Measurements from ENCODE around the gene ZFP69B. TPM values are rescaled to one million over a fixed set of nuclear protein-coding genes. Genes with fewer than 3 reads are reported as not detected.
"Not testable (repeated sequence)": the region's sequence is repeated elsewhere in the genome, so short reads cannot be mapped to it uniquely, and the experiment has no call there.

Gene ZFP69B
- total RNA-seq, 2 experiments from 2014 or later: 5.2 to 6.3 TPM

DNA sequence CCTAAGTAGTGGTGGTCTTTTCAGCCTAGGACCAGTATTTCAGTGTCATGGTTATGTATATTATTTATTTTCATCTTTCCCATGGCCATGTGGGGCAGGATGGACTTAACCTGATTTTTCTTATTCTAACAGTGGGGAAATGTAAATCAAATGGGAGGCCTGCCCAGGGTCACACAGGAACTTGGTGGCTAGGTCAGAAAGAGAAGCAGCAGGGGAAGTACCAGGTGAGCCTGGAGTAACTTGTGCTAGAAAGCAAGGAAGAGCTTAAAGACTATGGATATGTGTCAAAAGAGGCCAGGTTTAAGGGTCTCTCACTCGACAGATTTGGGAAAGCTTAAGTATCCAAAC, 936 bp downstream of the ZFP69B start:
- H3K27ac Mint-ChIP-seq: peak overlapping the region; percentile 90
- peaks cover 59% of the 10 kb centered on the region for H3K36me3 Mint-ChIP-seq
- ATAC-seq (ENCODE audit: low read depth): no peak
- H3K27me3 Mint-ChIP-seq: no peaks in the 10 kb centered on the region
- peaks cover 23% of the 10 kb centered on the region for H3K4me1 Mint-ChIP-seq
- POLR2A ChIA-PET: interaction anchor here (0.6 to 2.4 kb wide), 4 partner anchors 26 to 279 kb away, joined by 3 to 15 read pairs (median 4); partner anchors contain the start of genes ZFP69 and ZNF684
- H3K4me3 Mint-ChIP-seq: peak overlapping the region; percentile 82
- no peak for DNase-seq
- H3K9me3 Mint-ChIP-seq: peaks cover 21% of the 10 kb centered on the region

DNA sequence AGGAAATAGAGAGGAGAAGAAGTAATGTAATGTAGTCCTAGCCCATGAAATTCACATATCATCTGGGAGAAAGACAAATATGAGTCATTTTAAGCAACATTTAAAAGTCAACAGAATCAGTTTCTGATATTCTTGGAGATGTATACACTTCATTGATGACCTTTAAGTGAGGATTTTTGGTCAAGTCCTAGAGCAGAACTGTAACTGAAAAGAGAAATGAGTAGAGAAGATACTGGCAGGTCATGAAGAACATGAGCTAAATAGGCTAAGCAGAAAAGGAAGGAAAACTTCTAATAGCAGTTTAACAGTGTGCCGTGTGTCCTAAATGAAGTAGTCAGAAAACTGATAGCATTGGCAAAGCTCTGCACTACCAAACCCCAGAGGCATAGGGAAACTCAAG, 4.6 kb downstream of the ZFP69B start:
- POLR2A ChIA-PET: no interaction called here
- H3K27ac Mint-ChIP-seq: no peak overlapping the region
- no peak for ATAC-seq (ENCODE audit: low read depth)
- peaks cover 88% of the 10 kb centered on the region for H3K36me3 Mint-ChIP-seq
- DNase-seq: no peak
- H3K9me3 Mint-ChIP-seq: peaks cover 47% of the 10 kb centered on the region
- H3K4me1 Mint-ChIP-seq: peaks cover 19% of the 10 kb centered on the region
- no peak overlapping the region for H3K4me3 Mint-ChIP-seq
- H3K27me3 Mint-ChIP-seq: no peaks in the 10 kb centered on the region

DNA sequence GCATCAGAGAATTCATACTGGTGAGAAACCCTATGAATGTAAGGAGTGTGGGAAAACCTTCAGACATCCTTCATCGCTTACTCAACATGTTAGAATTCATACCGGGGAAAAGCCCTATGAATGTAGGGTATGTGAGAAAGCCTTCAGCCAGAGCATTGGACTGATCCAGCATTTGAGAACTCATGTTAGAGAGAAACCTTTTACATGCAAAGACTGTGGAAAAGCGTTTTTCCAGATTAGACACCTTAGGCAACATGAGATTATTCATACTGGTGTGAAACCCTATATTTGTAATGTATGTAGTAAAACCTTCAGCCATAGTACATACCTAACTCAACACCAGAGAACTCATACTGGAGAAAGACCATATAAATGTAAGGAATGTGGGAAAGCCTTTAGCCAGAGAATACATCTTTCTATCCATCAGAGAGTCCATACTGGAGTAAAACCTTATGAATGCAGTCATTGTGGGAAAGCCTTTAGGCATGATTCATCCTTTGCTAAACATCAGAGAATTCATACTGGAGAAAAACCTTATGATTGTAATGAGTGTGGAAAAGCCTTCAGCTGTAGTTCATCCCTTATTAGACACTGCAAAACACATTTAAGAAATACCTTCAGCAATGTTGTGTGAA, 12.8 kb downstream of the ZFP69B start:
- H3K27me3 Mint-ChIP-seq: no peaks in the 10 kb centered on the region
- H3K36me3 Mint-ChIP-seq: peaks cover 78% of the 10 kb centered on the region
- DNase-seq: no peak
- H3K4me1 Mint-ChIP-seq: peaks cover 6% of the 10 kb centered on the region
- no peak for ATAC-seq (ENCODE audit: low read depth)
- POLR2A ChIA-PET: no interaction called here
- peaks cover 49% of the 10 kb centered on the region for H3K9me3 Mint-ChIP-seq
- no peak overlapping the region for H3K27ac Mint-ChIP-seq
- H3K4me3 Mint-ChIP-seq: no peak overlapping the region

DNA sequence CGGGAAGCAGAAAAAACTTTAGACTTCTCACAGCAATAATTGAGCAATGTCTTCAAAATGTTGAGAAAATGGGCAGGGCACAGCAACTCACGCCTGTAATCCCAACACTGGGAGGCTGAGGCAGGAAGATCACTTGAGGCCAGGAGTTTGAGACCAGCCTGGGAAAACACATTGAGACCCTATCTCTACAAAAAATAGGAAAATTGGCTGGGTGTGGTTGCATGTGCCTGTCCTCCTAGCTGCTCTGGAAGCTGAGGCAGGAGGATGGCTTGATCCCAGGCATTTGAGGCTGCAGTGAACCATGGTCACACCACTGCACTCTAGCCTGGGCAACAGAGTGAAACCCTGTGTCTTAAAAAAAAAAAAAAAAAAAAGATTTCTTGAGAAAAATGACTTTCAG, 19.1 kb downstream of the ZFP69B start:
- Mint-ChIP-seq H3K4me1 (no peaks in the 10 kb centered on the region), H3K36me3 (peaks cover 47% of the 10 kb centered on the region), H3K27me3 (no peaks in the 10 kb centered on the region), H3K4me3 (no peak overlapping the region), H3K27ac (no peak overlapping the region), H3K9me3 (peaks cover 43% of the 10 kb centered on the region)
- POLR2A ChIA-PET: interaction anchor here (0.7 kb wide), 1 partner anchor 341 kb away, joined by 3 read pairs; no protein-coding TSS in a partner anchor
- ATAC-seq (ENCODE audit: low read depth): no peak
- no peak for DNase-seq

DNA sequence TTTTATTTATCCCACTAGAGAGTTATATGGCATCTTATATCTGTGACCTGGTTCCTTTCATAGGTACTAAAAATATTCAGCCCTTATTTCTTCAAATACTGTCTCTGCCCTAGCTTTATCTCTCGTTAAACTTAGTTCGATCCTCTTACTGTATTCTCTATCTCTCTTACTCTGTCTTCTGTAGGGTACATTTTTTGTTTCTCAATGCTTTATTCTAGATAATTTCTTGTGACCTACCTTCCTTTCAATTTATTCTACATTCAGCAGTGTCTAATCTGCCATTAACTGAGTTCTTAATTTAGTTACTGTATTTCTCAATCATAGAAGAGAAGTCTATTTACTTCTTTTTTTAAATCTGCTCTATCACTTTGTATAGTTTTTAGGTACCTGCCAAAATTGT, 25.0 kb downstream of the ZFP69B start:
- H3K27me3 Mint-ChIP-seq: no peaks in the 10 kb centered on the region
- H3K27ac Mint-ChIP-seq: no peak overlapping the region
- peaks cover 25% of the 10 kb centered on the region for H3K36me3 Mint-ChIP-seq
- peaks cover 29% of the 10 kb centered on the region for H3K9me3 Mint-ChIP-seq
- POLR2A ChIA-PET: no interaction called here
- no peak overlapping the region for H3K4me3 Mint-ChIP-seq
- ATAC-seq (ENCODE audit: low read depth): no peak
- no peak for DNase-seq
- peaks cover 7% of the 10 kb centered on the region for H3K4me1 Mint-ChIP-seq

DNA sequence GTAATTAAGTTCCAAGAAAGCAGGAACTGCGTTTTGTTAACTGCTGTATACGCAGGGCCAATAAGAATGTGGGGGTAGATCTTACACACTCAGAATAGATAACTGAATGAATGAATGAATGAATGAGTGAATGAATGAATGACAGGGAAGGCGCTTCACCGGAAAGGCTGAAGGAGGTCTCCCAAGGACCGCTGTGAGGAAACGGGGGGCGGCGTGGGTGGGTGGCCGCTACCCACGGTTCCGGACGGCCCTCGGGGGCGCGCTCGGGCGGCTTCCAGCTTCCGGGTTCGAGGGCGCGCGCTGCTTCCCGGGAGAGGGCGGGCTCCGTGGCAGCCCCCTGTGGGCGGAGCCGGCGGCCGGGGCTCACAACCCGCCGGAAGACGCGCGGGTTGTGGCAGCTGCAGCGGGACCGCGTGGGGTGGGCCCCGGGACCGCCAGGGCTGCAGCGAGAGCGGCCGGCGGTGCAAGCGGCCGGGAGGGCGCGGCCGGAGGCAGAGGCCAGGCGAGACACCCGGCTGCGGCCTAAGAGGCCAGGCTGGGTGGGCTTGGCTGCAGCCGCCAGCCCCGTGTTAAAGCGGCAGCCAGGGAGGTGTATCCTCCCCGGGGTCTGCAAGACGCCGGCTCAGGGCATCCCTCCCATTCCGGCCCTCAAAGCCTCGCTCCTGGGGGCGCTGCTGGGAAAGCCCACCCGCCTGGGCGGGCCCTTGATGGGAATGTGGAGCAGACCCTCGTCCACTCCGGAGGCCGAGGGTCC, 26.8 kb downstream of the ZFP69B start, which contains the start of gene ZFP69:
Gene ZFP69 (plus strand): TSS at position 367 of the 754 bp plus-strand sequence. CDS start 2,072 bp downstream, outside the sequence.
- Mint-ChIP-seq H3K27ac (peak within 1 kb of the TSS; percentile 75), H3K9me3 (peaks cover 33% of the 10 kb centered on the region), H3K27me3 (no peaks in the 10 kb centered on the region), H3K4me1 (peaks cover 7% of the 10 kb centered on the region), H3K4me3 (peak within 1 kb of the TSS; percentile 83), H3K36me3 (peaks cover 37% of the 10 kb centered on the region)
- POLR2A ChIA-PET: interaction anchor here (0.7 to 1.8 kb wide), 3 partner anchors 26 to 31 kb away, joined by 3 to 6 read pairs (median 4); partner anchors contain the start of genes EXO5 and ZFP69B
- ATAC-seq (ENCODE audit: low read depth) (peak; percentile 93), DNase-seq (peak; percentile 90)

DNA sequence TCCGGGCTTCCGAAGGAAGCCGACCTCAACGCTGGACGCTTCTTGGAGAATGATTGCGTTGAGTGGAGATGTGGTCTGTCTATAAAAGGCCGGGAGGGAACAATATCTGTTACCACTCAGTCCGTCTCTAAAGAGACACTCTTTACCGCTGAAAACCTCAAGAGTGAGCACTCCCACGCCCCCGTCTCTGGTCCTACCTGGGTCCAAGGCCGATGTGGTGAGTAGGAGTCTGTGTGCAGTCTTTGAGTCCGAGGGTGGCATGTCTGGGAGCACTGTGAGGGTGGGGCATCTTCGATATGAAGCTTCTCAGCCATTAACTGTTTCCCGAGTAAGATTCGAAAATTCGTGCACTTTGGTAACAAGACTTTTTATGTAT, 27.4 kb downstream of the ZFP69B start:
- POLR2A ChIA-PET: interaction anchor here (0.7 to 1.8 kb wide), 3 partner anchors 10 to 31 kb away, joined by 3 to 6 read pairs (median 5); partner anchors contain the start of genes EXO5 and ZFP69B
- H3K4me1 Mint-ChIP-seq: peaks cover 7% of the 10 kb centered on the region
- H3K9me3 Mint-ChIP-seq: peaks cover 36% of the 10 kb centered on the region
- peak; percentile 26 for ATAC-seq (ENCODE audit: low read depth)
- peak overlapping the region; percentile 76 for H3K4me3 Mint-ChIP-seq
- no peaks in the 10 kb centered on the region for H3K27me3 Mint-ChIP-seq
- H3K36me3 Mint-ChIP-seq: peaks cover 41% of the 10 kb centered on the region
- no peak for DNase-seq
- peak overlapping the region; percentile 67 for H3K27ac Mint-ChIP-seq

DNA sequence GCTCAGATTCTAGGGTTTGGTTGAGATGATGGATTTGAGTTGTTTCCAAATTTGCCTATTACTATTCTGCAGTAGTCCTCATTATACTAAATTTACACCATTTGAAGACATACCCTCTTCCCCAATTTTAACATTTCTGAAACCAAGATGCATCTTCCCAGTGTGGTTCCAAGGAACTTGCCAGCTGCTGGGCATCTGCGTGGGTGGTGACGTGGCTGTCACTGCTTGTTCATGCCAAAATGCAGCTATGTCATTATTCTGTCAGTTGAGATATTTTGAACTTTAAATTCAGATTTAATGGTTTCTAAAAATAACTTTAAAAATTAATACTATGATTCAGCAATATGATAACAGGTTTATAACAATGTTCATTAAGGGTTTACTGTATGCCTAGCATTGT, 28.0 kb downstream of the ZFP69B start:
- peaks cover 7% of the 10 kb centered on the region for H3K4me1 Mint-ChIP-seq
- POLR2A ChIA-PET: interaction anchor here (0.6 to 1.8 kb wide), 5 partner anchors 9 to 37 kb away, joined by 3 to 6 read pairs (median 4); partner anchors contain the start of genes EXO5 and ZFP69B
- peak overlapping the region; percentile 76 for H3K4me3 Mint-ChIP-seq
- no peaks in the 10 kb centered on the region for H3K27me3 Mint-ChIP-seq
- no peak for DNase-seq
- peaks cover 30% of the 10 kb centered on the region for H3K9me3 Mint-ChIP-seq
- H3K27ac Mint-ChIP-seq: peak overlapping the region; percentile 67
- no peak for ATAC-seq (ENCODE audit: low read depth)
- peaks cover 41% of the 10 kb centered on the region for H3K36me3 Mint-ChIP-seq

DNA sequence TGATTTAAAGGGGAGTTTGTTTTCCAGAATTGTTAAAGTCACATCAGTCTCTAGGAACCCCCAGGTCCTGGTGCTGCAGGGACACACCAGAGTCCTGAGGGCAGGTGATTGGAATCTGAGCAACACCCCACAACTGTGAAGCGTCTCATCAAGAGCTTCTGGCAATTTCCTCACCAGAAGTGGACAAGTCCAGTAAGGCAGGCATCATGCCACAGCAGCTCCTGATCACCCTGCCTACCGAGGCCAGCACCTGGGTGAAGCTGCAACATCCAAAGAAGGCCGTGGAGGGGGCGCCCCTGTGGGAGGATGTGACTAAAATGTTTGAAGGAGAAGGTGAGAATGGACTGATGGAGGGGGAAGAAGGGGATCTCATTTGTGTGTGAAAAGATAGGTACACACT, 28.9 kb downstream of the ZFP69B start:
- H3K36me3 Mint-ChIP-seq: peaks cover 46% of the 10 kb centered on the region
- peaks cover 7% of the 10 kb centered on the region for H3K4me1 Mint-ChIP-seq
- H3K4me3 Mint-ChIP-seq: no peak overlapping the region
- H3K9me3 Mint-ChIP-seq: peaks cover 24% of the 10 kb centered on the region
- POLR2A ChIA-PET: interaction anchor here (1.0 kb wide), 1 partner anchor 28 kb away, joined by 3 read pairs; no protein-coding TSS in a partner anchor
- no peaks in the 10 kb centered on the region for H3K27me3 Mint-ChIP-seq
- ATAC-seq (ENCODE audit: low read depth) (no peak), DNase-seq (no peak)
- H3K27ac Mint-ChIP-seq: no peak overlapping the region

DNA sequence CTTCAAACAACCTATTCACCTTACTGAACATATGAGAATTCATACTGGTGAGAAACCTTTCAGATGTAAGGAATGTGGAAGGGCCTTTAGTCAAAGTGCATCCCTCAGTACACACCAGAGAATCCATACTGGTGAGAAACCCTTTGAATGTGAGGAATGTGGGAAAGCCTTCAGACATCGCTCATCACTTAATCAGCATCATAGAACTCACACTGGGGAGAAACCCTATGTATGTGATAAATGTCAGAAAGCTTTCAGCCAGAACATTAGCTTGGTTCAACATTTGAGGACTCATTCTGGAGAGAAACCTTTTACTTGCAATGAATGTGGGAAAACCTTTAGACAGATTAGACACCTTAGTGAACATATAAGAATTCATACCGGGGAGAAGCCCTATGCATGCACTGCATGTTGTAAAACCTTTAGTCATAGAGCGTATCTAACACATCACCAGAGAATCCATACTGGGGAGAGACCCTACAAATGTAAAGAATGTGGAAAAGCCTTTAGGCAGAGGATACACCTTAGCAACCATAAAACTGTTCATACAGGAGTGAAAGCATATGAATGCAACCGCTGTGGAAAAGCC, 45.1 kb downstream of the ZFP69B start:
- Mint-ChIP-seq H3K4me3 (no peak overlapping the region), H3K36me3 (peaks cover 71% of the 10 kb centered on the region), H3K27ac (no peak overlapping the region), H3K9me3 (peaks cover 46% of the 10 kb centered on the region), H3K27me3 (no peaks in the 10 kb centered on the region), H3K4me1 (no peaks in the 10 kb centered on the region)
- no peak for ATAC-seq (ENCODE audit: low read depth)
- POLR2A ChIA-PET: interaction anchor here (0.7 kb wide), 2 partner anchors 13 to 14 kb away, joined by 4 read pairs; no protein-coding TSS in a partner anchor
- no peak for DNase-seq

DNA sequence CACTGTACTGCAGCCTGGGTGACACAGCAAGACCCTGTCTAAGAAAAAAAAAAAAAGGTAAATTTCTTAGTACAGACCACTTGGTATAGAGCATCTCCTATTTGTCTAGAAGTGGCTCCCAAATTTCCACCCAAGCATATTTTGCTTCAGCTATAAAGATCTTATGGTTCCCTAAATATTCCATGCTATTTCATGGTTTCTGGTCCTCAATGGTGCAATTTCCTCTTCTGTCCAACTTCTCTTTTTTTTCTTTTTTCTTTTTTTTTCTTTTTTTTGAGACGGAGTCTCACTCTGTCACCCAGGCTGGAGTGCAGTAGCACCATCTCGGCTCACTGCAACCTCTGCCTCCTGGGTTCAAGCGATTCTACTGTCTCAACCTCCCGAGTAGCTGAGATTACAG, 52.4 kb downstream of the ZFP69B start:
- DNase-seq; H3K4me1 Mint-ChIP-seq; H3K4me3 Mint-ChIP-seq; H3K27ac Mint-ChIP-seq; POLR2A ChIA-PET; ATAC-seq (ENCODE audit: low read depth); H3K27me3 Mint-ChIP-seq: not testable (repeated sequence)
- H3K9me3 Mint-ChIP-seq: peaks cover 40% of the 10 kb centered on the region
- H3K36me3 Mint-ChIP-seq: peaks cover 55% of the 10 kb centered on the region

DNA sequence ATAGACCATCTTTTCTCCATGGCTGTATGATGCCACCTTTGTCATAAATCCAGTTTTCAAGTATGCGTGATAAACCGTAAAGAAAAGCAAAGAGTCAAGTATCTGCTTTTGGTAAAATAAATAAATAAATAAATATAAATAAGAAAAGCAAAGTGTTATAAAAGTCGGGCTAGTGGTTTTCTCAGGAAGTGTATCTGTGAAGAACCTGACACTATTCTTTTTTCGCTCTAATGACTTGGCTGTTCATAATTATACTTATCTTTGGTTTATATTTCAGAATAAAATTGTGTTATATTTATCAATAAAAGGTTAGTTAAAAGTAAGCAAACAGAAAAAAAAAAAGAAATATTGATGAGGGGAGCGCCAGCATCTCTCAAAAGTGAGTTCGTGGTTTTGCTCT, 57.7 kb downstream of the ZFP69B start:
- H3K36me3 Mint-ChIP-seq: peaks cover 60% of the 10 kb centered on the region
- peaks cover 26% of the 10 kb centered on the region for H3K9me3 Mint-ChIP-seq
- H3K27ac Mint-ChIP-seq: peak overlapping the region; percentile 86
- no peaks in the 10 kb centered on the region for H3K27me3 Mint-ChIP-seq
- DNase-seq (no peak), ATAC-seq (ENCODE audit: low read depth) (no peak)
- peak overlapping the region; percentile 95 for H3K4me3 Mint-ChIP-seq
- POLR2A ChIA-PET: interaction anchor here (0.6 to 2.0 kb wide), 9 partner anchors 10 to 472 kb away, joined by 3 to 20 read pairs (median 6); partner anchors contain the start of genes CTPS1, ZFP69, ZFP69B and ZNF684
- peaks cover 10% of the 10 kb centered on the region for H3K4me1 Mint-ChIP-seq
